HCT116 (cell line): ENCODE results near the gene CHADL. TPM values are rescaled to one million over a fixed set of nuclear protein-coding genes. Genes with fewer than 3 reads are reported as not detected.

Experiments used
- ATAC-seq: fragments of 200-7000 bp; cut with Tn5 transposase; 2 replicates; pipeline ENCODE4 v1.9.1; 2020; ENCODE audit warnings: mild to moderate bottlenecking, moderate library complexity
- BruUV-seq: library from RNA; stranded (reverse); fragments of 400-500 nt; replicated peaks from 2 replicates; lab custom pipeline; 2021; lab: Mats Ljungman, UMichigan
- CTCF ChIA-PET: fragments of 300-600 bp; sonication (Branson Sonifier 250); formaldehyde crosslinking; loops from one replicate; lab custom pipeline; 2021; ENCODE audit warnings: antibody characterized with exemption; lab: Charles Lee
- POLR2A ChIA-PET: fragments of 300-600, 350-600 bp; sonication (Branson Sonifier 250); formaldehyde crosslinking; loops from one replicate; lab custom pipeline; 2021; ENCODE audit warnings: antibody characterized with exemption; lab: Charles Lee
- RAD21 ChIA-PET, 2 experiments: fragments of 300-600 bp; sonication (Branson Sonifier 250); formaldehyde crosslinking; loops; one replicate each; lab custom pipeline; 2023; ENCODE audit warnings: low total read pairs in 2 of 2; ENCODE audit not compliant: uncharacterized antibody in 2 of 2, unreplicated experiment in 2 of 2, low non-redundant PET in 1 of 2; lab: Charles Lee
- DNase-seq: peaks from one replicate; pipeline ENCODE4 v3.0.0-alpha.2; 2010; ENCODE audit warnings: low read depth, low spot score
- H2AFZ ChIP-seq: fragments of 200-600 bp; shearing (Covaris generic), sonication (generic); 2 replicates; pipeline ENCODE4 v1.6.1; 2017; ENCODE audit warnings: low read depth, mixed run types, mixed read lengths, antibody characterized with exemption, low read length; ENCODE audit not compliant: poor library complexity, severe bottlenecking
- H3K27ac ChIP-seq: 2 replicates; pipeline ENCODE4 v1.5.1; 2012; ENCODE audit warnings: low read depth, low read length
- H3K27me3 ChIP-seq: fragments of 200-600 bp; sonication (generic); 2 replicates; pipeline ENCODE4 v1.6.1; 2016; ENCODE audit warnings: mixed run types, low read length, mixed read lengths; ENCODE audit not compliant: insufficient read depth
- H3K36me3 ChIP-seq, 2 experiments: fragments of 200-500 bp in 1 of 2; fragments of 200-600 bp in 1 of 2; sonication (Bioruptor generic) in 1 of 2; sonication (generic) in 1 of 2; 2 replicates each; pipeline versions ENCODE4 v1.5.1 to v1.6.1; 2014 to 2016; ENCODE audit warnings: low read length in 2 of 2, inconsistent platforms in 1 of 2, mixed read lengths in 1 of 2, mixed run types in 1 of 2; ENCODE audit not compliant: insufficient read depth in 2 of 2, control insufficient read depth in 1 of 2
- H3K4me1 ChIP-seq, 2 experiments: fragments of 200-600 bp in 1 of 2; sonication (generic) in 1 of 2; 2 replicates each; pipeline versions ENCODE4 v1.5.1 to v1.6.1; 2012 to 2017; ENCODE audit warnings: low read length in 2 of 2, inconsistent platforms in 1 of 2, mild to moderate bottlenecking in 1 of 2, mixed read lengths in 1 of 2, mixed run types in 1 of 2, moderate library complexity in 1 of 2; ENCODE audit not compliant: insufficient read depth in 2 of 2, control insufficient read depth in 1 of 2
- H3K4me2 ChIP-seq: fragments of 200-600 bp; sonication (generic); 2 replicates; pipeline ENCODE4 v1.6.1; 2017; ENCODE audit warnings: mixed run types, low read length, mixed read lengths
- H3K4me3 ChIP-seq, 2 experiments: fragments of 200-600 bp in 1 of 2; sonication (generic) in 1 of 2; replicated peaks in 1 of 2; 2 replicates each; pipeline ENCODE4 v1.5.1; 2011 to 2016; ENCODE audit warnings: low read length in 2 of 2, control low read depth in 1 of 2, low read depth in 1 of 2, mild to moderate bottlenecking in 1 of 2, mixed read lengths in 1 of 2, mixed run types in 1 of 2
- H3K79me2 ChIP-seq: fragments of 200-600 bp; sonication (generic); 2 replicates; pipeline ENCODE4 v1.6.1; 2017; ENCODE audit warnings: mild to moderate bottlenecking, mixed run types, low read length, moderate library complexity, mixed read lengths; ENCODE audit not compliant: insufficient read depth
- H3K9ac ChIP-seq: fragments of 200-600 bp; sonication (generic); 2 replicates; pipeline ENCODE4 v1.6.1; 2016; ENCODE audit warnings: low read length, mixed read lengths
- H3K9me2 ChIP-seq: fragments of 200-600 bp; sonication (generic), shearing (Covaris generic); 2 replicates; pipeline ENCODE4 v1.6.1; 2017; ENCODE audit warnings: mixed run types, mild to moderate bottlenecking, moderate library complexity; ENCODE audit not compliant: insufficient read depth
- H3K9me3 ChIP-seq, 2 experiments: fragments of 200-500 bp in 1 of 2; fragments of 200-600 bp in 1 of 2; sonication (Bioruptor generic) in 1 of 2; sonication (generic) in 1 of 2; 2 replicates each; pipeline ENCODE4 v1.6.1; 2014 to 2017; ENCODE audit warnings: low read length in 2 of 2, mixed read lengths in 2 of 2, inconsistent platforms in 1 of 2, low read depth in 1 of 2, mild to moderate bottlenecking in 1 of 2, mixed run types in 1 of 2, moderate library complexity in 1 of 2; ENCODE audit not compliant: control insufficient read depth in 1 of 2, insufficient read depth in 1 of 2
- H4K20me1 ChIP-seq: fragments of 200-600 bp; sonication (generic), shearing (Covaris generic); 2 replicates; pipeline ENCODE4 v1.6.1; 2017; ENCODE audit warnings: mixed run types, mild to moderate bottlenecking, moderate library complexity; ENCODE audit not compliant: insufficient read depth
- CBX3 ChIP-seq: IDR thresholded peaks from 2 replicates; pipeline ENCODE4 v1.6.1; 2012; ENCODE audit warnings: low read depth
- CEBPB ChIP-seq: IDR thresholded peaks from 2 replicates; pipeline ENCODE4 v1.6.1; 2012; ENCODE audit warnings: low read depth
- EGR1 ChIP-seq: IDR thresholded peaks from 2 replicates; pipeline ENCODE4 v1.6.1; 2012; ENCODE audit warnings: low read depth
- EZH2 ChIP-seq: fragments of 200-600 bp; sonication (generic); IDR thresholded peaks from 2 replicates; pipeline ENCODE4 v1.6.1; 2017; ENCODE audit warnings: antibody characterized with exemption, mixed run types
- EZH2phosphoT487 ChIP-seq: fragments of 200-600 bp; IDR thresholded peaks from 2 replicates; pipeline ENCODE4 v1.6.1; 2018; ENCODE audit warnings: antibody characterized with exemption, borderline replicate concordance
- FOSL1 ChIP-seq: IDR thresholded peaks from 2 replicates; pipeline ENCODE4 v1.6.1; 2012; ENCODE audit warnings: low read depth
- JUND ChIP-seq: IDR thresholded peaks from 2 replicates; pipeline ENCODE4 v1.6.1; 2012
- POLR2A ChIP-seq: IDR thresholded peaks from 2 replicates; pipeline ENCODE4 v1.7.0; 2011; ENCODE audit warnings: borderline replicate concordance; ENCODE audit not compliant: insufficient read depth, insufficient read length; ENCODE audit errors: extremely low read depth
- POLR2AphosphoS5 ChIP-seq: IDR thresholded peaks from 2 replicates; pipeline ENCODE4 v1.6.1; 2011; ENCODE audit warnings: mild to moderate bottlenecking, low read depth, low read length, moderate library complexity
- RAD21 ChIP-seq: IDR thresholded peaks from 2 replicates; pipeline ENCODE4 v1.6.1; 2012; ENCODE audit warnings: low read depth, mild to moderate bottlenecking
- REST ChIP-seq: IDR thresholded peaks from 2 replicates; pipeline ENCODE4 v1.6.1; 2012; ENCODE audit warnings: low read depth
- SIN3A ChIP-seq: IDR thresholded peaks from 2 replicates; pipeline ENCODE4 v1.6.1; 2012; ENCODE audit warnings: low read depth
- SRF ChIP-seq: IDR thresholded peaks from 2 replicates; pipeline ENCODE4 v1.6.1; 2012; ENCODE audit warnings: low read depth
- TCF7L2 ChIP-seq: IDR thresholded peaks from 2 replicates; pipeline ENCODE4 v1.7.0; 2011; ENCODE audit warnings: borderline replicate concordance, inconsistent platforms; ENCODE audit not compliant: insufficient read depth, insufficient read length; ENCODE audit errors: extremely low read depth
- YY1 ChIP-seq: IDR thresholded peaks from 2 replicates; pipeline ENCODE4 v1.6.1; 2011; ENCODE audit warnings: low read length, low read depth, moderate library complexity, mild to moderate bottlenecking; ENCODE audit not compliant: insufficient replicate concordance; ENCODE audit errors: extremely low read depth
- ZBTB33 ChIP-seq: IDR thresholded peaks from 2 replicates; pipeline ENCODE4 v1.6.1; 2011; ENCODE audit warnings: mild to moderate bottlenecking, low read length, moderate library complexity; ENCODE audit not compliant: insufficient replicate concordance; ENCODE audit errors: extremely low read depth
- ZNF274 ChIP-seq: fragments of 200-500 bp; sonication (Bioruptor generic); IDR thresholded peaks from 2 replicates; pipeline ENCODE4 v1.6.1; 2014; ENCODE audit warnings: mild to moderate bottlenecking, low read depth, low read length, inconsistent platforms
- intact Hi-C: fragments of 100-400 bp; cut with micrococcal nuclease; formaldehyde crosslinking; loops from 2 replicates; pipeline ENCODE4 v1.10.0; 2022
- total RNA-seq: library from RNA; stranded (reverse); gene quantifications from one replicate; pipeline ENCODE4 v1.2.1, GENCODE V29; 2021; ENCODE audit not compliant: unreplicated experiment
- TF ChIP-seq, protein P1 (sequence below): IDR thresholded peaks from 2 replicates; pipeline ENCODE4 v1.6.1; 2012
- TF ChIP-seq, protein P2 (sequence below): IDR thresholded peaks from 2 replicates; pipeline ENCODE4 v1.6.1; 2012

The CHADL gene
- total RNA-seq, 1 experiment from 2014 or later, result 0.47 TPM

- DNase-seq (no peak), ATAC-seq (peak; percentile 87)
- H3K4me2 ChIP-seq, result peak overlapping the region; percentile 93
- peak overlapping the region; percentile 19; the same call in 1 of the 2 replicates for H3K27ac ChIP-seq
- ChIA-PET CTCF (interaction anchor here (0.5 to 1.2 kb wide), 2 partner anchors 9 to 275 kb away, joined by 3 to 4 read pairs; no protein-coding TSS in a partner anchor), POLR2A (interaction anchor here (1.2 kb wide), 1 partner anchor 184 kb away, joined by 4 read pairs; the partner anchor contains the start of gene TEF), RAD21 (interaction anchor here (1.2 to 1.4 kb wide), 2 partner anchors 275 kb away, joined by 3 to 7 read pairs; no protein-coding TSS in a partner anchor)
- H3K36me3 ChIP-seq, result no peaks in the 10 kb centered on the region
- intact Hi-C loops, result no loop called here
- H3K9me2 ChIP-seq, result no peaks in the 10 kb centered on the region
- peak overlapping the region; percentile 97 for H2AFZ ChIP-seq
- no peaks in the 10 kb centered on the region for H3K79me2 ChIP-seq
- H3K27me3 ChIP-seq, result no peaks in the 10 kb centered on the region
- H3K4me3 ChIP-seq, result peak overlapping the region; percentile 60
- no peaks in the 10 kb centered on the region for H4K20me1 ChIP-seq
- H3K9me3 ChIP-seq, result no peaks in the 10 kb centered on the region
- peak overlapping the region; percentile 52 for H3K9ac ChIP-seq
- H3K4me1 ChIP-seq, result peaks cover 4 to 23% of the 10 kb centered on the region in 2 experiments
- no TSS peak for BruUV-seq
- TF ChIP-seq TCF7L2, result no peak
- no peak for TF ChIP-seq EZH2
- TF ChIP-seq, protein P1, sequence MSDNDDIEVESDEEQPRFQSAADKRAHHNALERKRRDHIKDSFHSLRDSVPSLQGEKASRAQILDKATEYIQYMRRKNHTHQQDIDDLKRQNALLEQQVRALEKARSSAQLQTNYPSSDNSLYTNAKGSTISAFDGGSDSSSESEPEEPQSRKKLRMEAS, result peak; percentile 63
- no peak for TF ChIP-seq CBX3
- no peak for TF ChIP-seq POLR2A
- TF ChIP-seq, protein P2, sequence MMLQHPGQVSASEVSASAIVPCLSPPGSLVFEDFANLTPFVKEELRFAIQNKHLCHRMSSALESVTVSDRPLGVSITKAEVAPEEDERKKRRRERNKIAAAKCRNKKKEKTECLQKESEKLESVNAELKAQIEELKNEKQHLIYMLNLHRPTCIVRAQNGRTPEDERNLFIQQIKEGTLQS, result no peak
- TF ChIP-seq YY1, result peak; percentile 3
- TF ChIP-seq RAD21, result no peak
- TF ChIP-seq FOSL1, result no peak
- TF ChIP-seq ZBTB33, result no peak
- no peak for TF ChIP-seq EGR1
- TF ChIP-seq CEBPB, result no peak
- no peak for TF ChIP-seq JUND
- TF ChIP-seq REST, result no peak
- TF ChIP-seq SIN3A, result no peak
- TF ChIP-seq SRF, result no peak
- TF ChIP-seq EZH2phosphoT487, result no peak
- TF ChIP-seq ZNF274, result no peak
- peak; percentile 17; the same call in 1 of the 2 replicates for TF ChIP-seq POLR2AphosphoS5
Measured at GRCh38 chr22:41197038-41197972, 43.4 kb downstream of the CHADL start.
